Neural cell (in vitro differentiated cells): ENCODE measurements around the gene NCF2. TPM values are rescaled to one million over a fixed set of nuclear protein-coding genes. Genes with fewer than 3 reads are reported as not detected.

Source experiments
- H2AFZ ChIP-seq: fragments of 200-600, 300-800 bp; sonication (generic), shearing (Covaris generic); 2 replicates; pipeline ENCODE4 v1.6.0; 2014; ENCODE audit warnings: low read depth, mild to moderate bottlenecking, antibody characterized with exemption, low read length, moderate library complexity
- H3F3A ChIP-seq: fragments of 200-600 bp; shearing (Covaris generic); 2 replicates; pipeline ENCODE4 v1.6.1; 2016; ENCODE audit warnings: mild to moderate bottlenecking, moderate library complexity, mixed read lengths, antibody characterized with exemption, low read length; ENCODE audit not compliant: insufficient read depth, poor library complexity, severe bottlenecking
- H3K27ac ChIP-seq: fragments of 200-600, 300-800 bp; sonication (generic), shearing (Covaris generic); 2 replicates; pipeline ENCODE4 v1.5.1; 2014; ENCODE audit warnings: mild to moderate bottlenecking, low read length, moderate library complexity
- H3K27me3 ChIP-seq: fragments of 300-800, 200-600 bp; sonication (generic), shearing (Covaris generic); 2 replicates; pipeline ENCODE4 v1.6.0; 2014; ENCODE audit warnings: mild to moderate bottlenecking, low read depth, low read length, moderate library complexity; ENCODE audit not compliant: insufficient read depth
- H3K36me3 ChIP-seq: fragments of 300-800, 200-600 bp; sonication (generic), shearing (Covaris generic); 2 replicates; pipeline ENCODE4 v1.5.1; 2014; ENCODE audit warnings: mild to moderate bottlenecking, antibody characterized with exemption, low read length, moderate library complexity; ENCODE audit not compliant: insufficient read depth
- H3K4me2 ChIP-seq: fragments of 300-800, 200-600 bp; sonication (generic), shearing (Covaris generic); 2 replicates; pipeline ENCODE4 v1.6.0; 2014; ENCODE audit warnings: mild to moderate bottlenecking, low read length
- H3K4me3 ChIP-seq: fragments of 300-800, 200-600 bp; sonication (generic), shearing (Covaris generic); 2 replicates; pipeline ENCODE4 v1.5.1; 2014; ENCODE audit warnings: mild to moderate bottlenecking, low read length, moderate library complexity
- H3K79me2 ChIP-seq: fragments of 200-600 bp; shearing (Covaris generic); replicated peaks from 2 replicates; pipeline ENCODE4 v1.6.0; 2014; ENCODE audit warnings: mild to moderate bottlenecking, low read length, moderate library complexity; ENCODE audit not compliant: insufficient read depth
- H3K9ac ChIP-seq: fragments of 300-800, 200-600 bp; sonication (generic), shearing (Covaris generic); 2 replicates; pipeline ENCODE4 v1.6.1; 2016; ENCODE audit warnings: mild to moderate bottlenecking, low read length, mixed read lengths
- H3K9me2 ChIP-seq: fragments of 200-600 bp; shearing (Covaris generic); 2 replicates; pipeline ENCODE4 v1.6.1; 2016; ENCODE audit warnings: mild to moderate bottlenecking, low read length, mixed read lengths; ENCODE audit not compliant: insufficient read depth
- H3K9me3 ChIP-seq: fragments of 200-600, 300-800 bp; sonication (generic), shearing (Covaris generic); 2 replicates; pipeline ENCODE4 v1.6.1; 2016; ENCODE audit warnings: mild to moderate bottlenecking, mixed run types, low read length, moderate library complexity, mixed read lengths
- H4K20me1 ChIP-seq: fragments of 200-600 bp; shearing (Covaris generic); 2 replicates; pipeline ENCODE4 v1.6.1; 2016; ENCODE audit warnings: mild to moderate bottlenecking, mixed run types; ENCODE audit not compliant: insufficient read depth
- EP300 ChIP-seq: fragments of 450-650 bp; conservative IDR thresholded peaks from 2 replicates; pipeline ENCODE4 v1.6.1; 2014; ENCODE audit warnings: antibody characterized with exemption, mild to moderate bottlenecking, moderate library complexity; ENCODE audit not compliant: poor library complexity, severe bottlenecking
- EZH2 ChIP-seq: fragments of 200-600, 300-800 bp; shearing (Covaris generic), sonication (generic); IDR thresholded peaks from 2 replicates; pipeline ENCODE4 v1.6.1; 2014; ENCODE audit warnings: antibody characterized with exemption, low read length, borderline replicate concordance, mild to moderate bottlenecking; ENCODE audit not compliant: insufficient read depth, poor library complexity, severe bottlenecking
- MXI1 ChIP-seq: fragments of 450-650 bp; conservative IDR thresholded peaks from 2 replicates; pipeline ENCODE4 v1.6.1; 2014; ENCODE audit warnings: antibody characterized with exemption, mild to moderate bottlenecking; ENCODE audit not compliant: poor library complexity, severe bottlenecking
- POLR2AphosphoS5 ChIP-seq: IDR thresholded peaks from 2 replicates; pipeline ENCODE4 v1.6.1; 2012
- RAD21 ChIP-seq: fragments of 450-650 bp; conservative IDR thresholded peaks from 2 replicates; pipeline ENCODE4 v1.6.1; 2014; ENCODE audit warnings: antibody characterized with exemption, mild to moderate bottlenecking, moderate library complexity
- SMC3 ChIP-seq: fragments of 450-650 bp; conservative IDR thresholded peaks from 2 replicates; pipeline ENCODE4 v1.6.1; 2014; ENCODE audit warnings: antibody characterized with exemption, mild to moderate bottlenecking, moderate library complexity; ENCODE audit not compliant: poor library complexity
- TAF1 ChIP-seq: IDR thresholded peaks from 2 replicates; pipeline ENCODE4 v1.6.1; 2012; ENCODE audit warnings: low read depth
- polyA plus RNA-seq: library from polyadenylated mRNA; depleted of rRNA; stranded (reverse); fragments of >200 nt; gene quantifications from 2 replicates; pipeline ENCODE4 v1.2.3, GENCODE V29; 2014
- TF ChIP-seq, protein P1 (sequence below): IDR thresholded peaks from 2 replicates; pipeline ENCODE4 v1.6.1; 2012; ENCODE audit warnings: borderline replicate concordance
- TF ChIP-seq, protein P2 (sequence below): fragments of 450-650 bp; IDR thresholded peaks from 2 replicates; pipeline ENCODE4 v1.5.1; 2014; ENCODE audit warnings: antibody characterized with exemption, mild to moderate bottlenecking, moderate library complexity; ENCODE audit not compliant: poor library complexity, severe bottlenecking

Gene NCF2
- polyA plus RNA-seq, 1 donor from 2014 or later = not detected

DNA sequence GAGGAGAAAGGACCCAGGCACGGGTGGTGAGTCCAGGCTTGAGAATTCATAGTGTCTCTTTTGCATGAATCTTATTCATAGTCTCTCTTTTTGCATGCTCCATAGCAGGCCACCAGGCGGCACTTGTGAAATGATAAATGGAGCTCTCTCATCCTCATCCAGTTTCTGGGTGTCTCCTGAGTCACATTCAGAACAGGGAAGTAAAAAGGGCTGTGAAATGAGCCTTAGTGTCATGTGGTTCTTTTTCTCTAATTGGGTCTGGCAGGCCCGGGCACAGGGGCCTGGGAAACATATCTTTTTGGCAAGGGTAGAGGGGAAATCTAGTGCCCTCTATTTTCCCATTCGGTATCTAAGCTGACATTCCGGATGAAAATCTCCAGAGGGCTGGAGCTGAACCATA lies 19.1 kb upstream of the NCF2 start:
- Histone ChIP-seq H4K20me1 (no peaks in the 10 kb centered on the region), H3K4me2 (no peak overlapping the region), H3K9me3 (no peaks in the 10 kb centered on the region), H3K4me3 (no peak overlapping the region), H3K79me2 (no peaks in the 10 kb centered on the region), H3F3A (no peaks in the 10 kb centered on the region), H3K27me3 (no peaks in the 10 kb centered on the region), H3K9ac (no peak overlapping the region), H3K36me3 (no peaks in the 10 kb centered on the region), H2AFZ (no peak overlapping the region), H3K9me2 (no peaks in the 10 kb centered on the region), H3K27ac (no peak overlapping the region)
- TF ChIP-seq EP300 (no peak), TAF1 (no peak), POLR2AphosphoS5 (no peak), RAD21 (no peak), EZH2 (no peak), SMC3 (no peak), MXI1 (no peak)
- TF ChIP-seq, protein P1, sequence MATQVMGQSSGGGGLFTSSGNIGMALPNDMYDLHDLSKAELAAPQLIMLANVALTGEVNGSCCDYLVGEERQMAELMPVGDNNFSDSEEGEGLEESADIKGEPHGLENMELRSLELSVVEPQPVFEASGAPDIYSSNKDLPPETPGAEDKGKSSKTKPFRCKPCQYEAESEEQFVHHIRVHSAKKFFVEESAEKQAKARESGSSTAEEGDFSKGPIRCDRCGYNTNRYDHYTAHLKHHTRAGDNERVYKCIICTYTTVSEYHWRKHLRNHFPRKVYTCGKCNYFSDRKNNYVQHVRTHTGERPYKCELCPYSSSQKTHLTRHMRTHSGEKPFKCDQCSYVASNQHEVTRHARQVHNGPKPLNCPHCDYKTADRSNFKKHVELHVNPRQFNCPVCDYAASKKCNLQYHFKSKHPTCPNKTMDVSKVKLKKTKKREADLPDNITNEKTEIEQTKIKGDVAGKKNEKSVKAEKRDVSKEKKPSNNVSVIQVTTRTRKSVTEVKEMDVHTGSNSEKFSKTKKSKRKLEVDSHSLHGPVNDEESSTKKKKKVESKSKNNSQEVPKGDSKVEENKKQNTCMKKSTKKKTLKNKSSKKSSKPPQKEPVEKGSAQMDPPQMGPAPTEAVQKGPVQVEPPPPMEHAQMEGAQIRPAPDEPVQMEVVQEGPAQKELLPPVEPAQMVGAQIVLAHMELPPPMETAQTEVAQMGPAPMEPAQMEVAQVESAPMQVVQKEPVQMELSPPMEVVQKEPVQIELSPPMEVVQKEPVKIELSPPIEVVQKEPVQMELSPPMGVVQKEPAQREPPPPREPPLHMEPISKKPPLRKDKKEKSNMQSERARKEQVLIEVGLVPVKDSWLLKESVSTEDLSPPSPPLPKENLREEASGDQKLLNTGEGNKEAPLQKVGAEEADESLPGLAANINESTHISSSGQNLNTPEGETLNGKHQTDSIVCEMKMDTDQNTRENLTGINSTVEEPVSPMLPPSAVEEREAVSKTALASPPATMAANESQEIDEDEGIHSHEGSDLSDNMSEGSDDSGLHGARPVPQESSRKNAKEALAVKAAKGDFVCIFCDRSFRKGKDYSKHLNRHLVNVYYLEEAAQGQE = no peak
- TF ChIP-seq, protein P2, sequence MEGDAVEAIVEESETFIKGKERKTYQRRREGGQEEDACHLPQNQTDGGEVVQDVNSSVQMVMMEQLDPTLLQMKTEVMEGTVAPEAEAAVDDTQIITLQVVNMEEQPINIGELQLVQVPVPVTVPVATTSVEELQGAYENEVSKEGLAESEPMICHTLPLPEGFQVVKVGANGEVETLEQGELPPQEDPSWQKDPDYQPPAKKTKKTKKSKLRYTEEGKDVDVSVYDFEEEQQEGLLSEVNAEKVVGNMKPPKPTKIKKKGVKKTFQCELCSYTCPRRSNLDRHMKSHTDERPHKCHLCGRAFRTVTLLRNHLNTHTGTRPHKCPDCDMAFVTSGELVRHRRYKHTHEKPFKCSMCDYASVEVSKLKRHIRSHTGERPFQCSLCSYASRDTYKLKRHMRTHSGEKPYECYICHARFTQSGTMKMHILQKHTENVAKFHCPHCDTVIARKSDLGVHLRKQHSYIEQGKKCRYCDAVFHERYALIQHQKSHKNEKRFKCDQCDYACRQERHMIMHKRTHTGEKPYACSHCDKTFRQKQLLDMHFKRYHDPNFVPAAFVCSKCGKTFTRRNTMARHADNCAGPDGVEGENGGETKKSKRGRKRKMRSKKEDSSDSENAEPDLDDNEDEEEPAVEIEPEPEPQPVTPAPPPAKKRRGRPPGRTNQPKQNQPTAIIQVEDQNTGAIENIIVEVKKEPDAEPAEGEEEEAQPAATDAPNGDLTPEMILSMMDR = no peak

DNA sequence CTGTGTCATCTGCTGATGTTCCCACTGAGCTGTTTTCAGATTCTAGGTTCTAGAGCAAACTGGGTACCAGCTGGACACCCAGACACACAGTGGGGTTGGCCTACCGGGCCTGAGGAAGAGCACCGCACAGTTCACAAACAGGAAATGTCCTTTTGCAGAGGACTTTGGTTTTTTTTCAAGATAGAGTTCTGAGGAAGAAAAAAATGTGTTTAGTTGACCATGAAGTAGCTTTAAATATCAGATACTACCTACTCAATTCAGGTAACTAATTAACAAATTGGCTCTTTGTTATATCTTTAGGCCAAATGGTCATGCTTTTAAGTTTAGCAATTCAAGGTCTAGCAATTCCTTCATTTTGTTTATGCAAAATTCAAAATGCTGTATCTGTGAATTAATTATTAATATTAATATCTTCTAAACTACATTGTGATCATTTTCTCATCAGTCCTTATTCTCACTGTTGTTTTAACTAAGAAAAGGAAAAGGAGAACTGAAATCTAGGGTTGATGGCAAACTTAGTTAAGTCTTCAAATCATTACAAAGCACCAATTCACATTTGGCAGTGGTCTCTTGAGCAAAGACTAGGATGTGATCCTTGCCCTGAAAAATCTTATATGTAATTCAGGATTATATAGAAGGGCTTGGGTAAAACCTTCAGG lies 17.2 kb upstream of the NCF2 start:
- Histone ChIP-seq H3K9me2 (no peaks in the 10 kb centered on the region), H3K9me3 (no peaks in the 10 kb centered on the region), H3K27ac (no peak overlapping the region), H3K36me3 (no peaks in the 10 kb centered on the region), H3K4me2 (no peak overlapping the region), H3K4me3 (no peak overlapping the region), H3K79me2 (no peaks in the 10 kb centered on the region), H3F3A (no peaks in the 10 kb centered on the region), H2AFZ (no peak overlapping the region), H3K9ac (no peak overlapping the region), H3K27me3 (no peaks in the 10 kb centered on the region), H4K20me1 (no peaks in the 10 kb centered on the region)
- TF ChIP-seq, protein P2 = no peak
- TF ChIP-seq EP300 (no peak), RAD21 (no peak), SMC3 (no peak), POLR2AphosphoS5 (no peak), TAF1 (no peak), MXI1 (no peak)
- TF ChIP-seq, protein P1 = no peak
